ENCODE results near the gene FXYD6.

DNA sequence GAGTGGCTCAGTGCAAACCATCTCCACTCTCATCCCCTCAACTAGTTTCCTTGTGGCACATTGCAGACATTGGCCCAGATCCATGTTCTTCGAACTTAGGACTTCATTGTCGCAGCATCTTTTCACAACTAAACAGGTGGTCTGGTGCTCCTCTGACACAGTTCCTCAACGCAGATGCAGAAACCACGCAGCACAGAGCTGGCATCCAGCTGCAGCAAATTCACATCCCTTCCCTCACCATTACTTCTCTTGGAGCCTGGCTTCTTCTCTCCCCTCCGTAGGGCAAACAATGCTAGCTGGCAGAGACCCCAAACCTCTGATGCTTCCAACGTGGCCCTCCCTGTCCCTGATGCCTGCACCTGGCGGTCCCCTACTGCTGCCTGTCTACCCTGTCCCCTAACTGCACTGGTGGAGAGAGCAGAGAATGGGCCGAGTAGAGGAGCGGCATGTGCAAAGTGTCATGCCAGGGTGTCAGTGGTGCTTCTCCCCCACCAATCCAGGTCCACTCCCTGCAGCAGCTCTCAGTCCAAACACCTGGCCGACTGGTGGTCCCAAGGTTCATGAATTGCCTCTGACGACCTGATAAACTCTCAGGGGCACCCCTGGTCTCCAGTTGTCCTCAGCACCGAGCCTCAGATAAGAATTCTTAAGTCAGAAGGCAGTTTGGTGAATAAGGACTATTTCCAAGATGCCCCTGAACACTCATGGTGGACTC, 34.6 kb upstream of the FXYD6 start:
- TF ChIP-seq CTCF (conservative IDR thresholded peaks at IDR 0.05; ENCODE audit: low read length) (no peak), EZH2phosphoT487 (IDR thresholded peaks at IDR 0.05; ENCODE audit: borderline replicate concordance, low read depth, low read length) (no peak)

Measured in OCI-LY7 (cell line).